ENCODE measurements around the gene RBM28.

- TF ChIP-seq GATA2 (IDR thresholded peaks at IDR 0.05; ENCODE audit: low read depth, low read length) (no peak), GATA3 (IDR thresholded peaks at IDR 0.05; ENCODE audit: low read depth, low read length) (no peak)
Observed at GRCh38 chr7:128359939-128360338, 16.2 kb upstream of the RBM28 start.

Measured in SH-SY5Y (cell line).